SU-DHL-6 (cell line): ENCODE measurements around the gene MAML2.

ENCODE experiments used
- CTCF ChIP-seq: fragments of 200-600 bp; sonication (generic); IDR thresholded peaks from one replicate; pipeline ENCODE4 v1.5.1; 2017; ENCODE audit warnings: antibody characterized with exemption, mild to moderate bottlenecking, low read length, moderate library complexity; ENCODE audit not compliant: insufficient read depth, poor library complexity, severe bottlenecking
- EZH2phosphoT487 ChIP-seq: fragments of 200-600 bp; sonication (generic), shearing (Covaris generic); conservative IDR thresholded peaks from 2 replicates; pipeline ENCODE4 v1.6.1; 2018; ENCODE audit warnings: mild to moderate bottlenecking, antibody characterized with exemption, low read length, moderate library complexity, mixed read lengths

GRCh38 chr11:95989076-95989605 is 353.9 kb downstream of the MAML2 start:
- no peak for TF ChIP-seq CTCF
- no peak for TF ChIP-seq EZH2phosphoT487
